Endothelial cell of umbilical vein (primary cell): Measurements from ENCODE around the gene CYTIP. TPM values are rescaled to one million over a fixed set of nuclear protein-coding genes. Genes with fewer than 3 reads are reported as not detected.

Experiments used
- BruUV-seq: library from RNA; stranded (reverse); fragments of 400-500 nt; replicated peaks from 2 replicates; lab custom pipeline; 2021; lab: Mats Ljungman, UMichigan
- CTCF ChIA-PET: fragments of 300-600, 350-600 bp; sonication (Branson Sonifier 250); formaldehyde crosslinking; loops from one replicate; lab custom pipeline; 2021; ENCODE audit warnings: antibody characterized with exemption, inconsistent platforms; lab: Charles Lee
- POLR2A ChIA-PET: fragments of 300-600, 350-600 bp; sonication (Branson Sonifier 250); formaldehyde crosslinking; loops from one replicate; lab custom pipeline; 2021; ENCODE audit warnings: antibody characterized with exemption, inconsistent platforms; lab: Charles Lee
- DNase-seq: peaks from one replicate; pipeline ENCODE4 v3.0.0-alpha.2; 2011; ENCODE audit warnings: low read depth, low spot score
- FAIRE-seq: peaks from 2 replicates; lab custom pipeline; 2011; peaks lifted over from hg19 to GRCh38; lab: Jason Lieb, UNC
- H2AFZ ChIP-seq: 2 replicates; pipeline ENCODE4 v1.6.0; 2012; ENCODE audit warnings: low read depth, low read length, control low read depth, inconsistent platforms
- H3K27ac ChIP-seq: 2 replicates; pipeline ENCODE4 v1.5.1; 2011; ENCODE audit warnings: low read depth, mild to moderate bottlenecking, control low read depth, low read length, moderate library complexity; ENCODE audit not compliant: insufficient read depth
- H3K27me3 ChIP-seq, 2 experiments: 2 replicates each; pipeline versions ENCODE4 v1.6.0 to v1.6.1; 2011; ENCODE audit warnings: low read length in 2 of 2, mixed read lengths in 1 of 2; ENCODE audit not compliant: control insufficient read depth in 2 of 2, insufficient read depth in 2 of 2
- H3K36me3 ChIP-seq, 2 experiments: 2 replicates in 1 of 2; 3 replicates in 1 of 2; pipeline ENCODE4 v1.5.1; 2011; ENCODE audit warnings: low read length in 2 of 2, mild to moderate bottlenecking in 1 of 2, moderate library complexity in 1 of 2; ENCODE audit not compliant: control insufficient read depth in 2 of 2, insufficient read depth in 2 of 2; ENCODE audit errors: extremely low read depth in 1 of 2
- H3K4me1 ChIP-seq: 3 replicates; pipeline ENCODE4 v1.5.1; 2011; ENCODE audit warnings: mild to moderate bottlenecking, low read length; ENCODE audit not compliant: control insufficient read depth, insufficient read depth; ENCODE audit errors: extremely low read depth
- H3K4me2 ChIP-seq: 2 replicates; pipeline ENCODE4 v1.6.1; 2011; ENCODE audit warnings: low read length, control low read depth, mixed read lengths; ENCODE audit not compliant: insufficient read depth
- H3K4me3 ChIP-seq, 3 experiments: fragments of 200-600 bp in 1 of 3; sonication (generic), shearing (Covaris generic) in 1 of 3; replicated peaks in 1 of 3; 2 replicates each; pipeline ENCODE4 v1.5.1; 2011 to 2016; ENCODE audit warnings: control low read depth in 3 of 3, low read length in 3 of 3, mild to moderate bottlenecking in 2 of 3, inconsistent platforms in 1 of 3, low read depth in 1 of 3, moderate library complexity in 1 of 3; ENCODE audit not compliant: insufficient read depth in 1 of 3
- H3K79me2 ChIP-seq: 2 replicates; pipeline ENCODE4 v1.6.0; 2012; ENCODE audit warnings: low read length, inconsistent platforms; ENCODE audit not compliant: control insufficient read depth, insufficient read depth
- H3K9ac ChIP-seq: replicated peaks from 2 replicates; pipeline ENCODE3; 2011; ENCODE audit warnings: low read length, control low read depth; ENCODE audit not compliant: insufficient read depth; ENCODE audit errors: extremely low read depth
- H3K9me1 ChIP-seq: replicated peaks from 3 replicates; pipeline ENCODE4 v1.6.0; 2011; ENCODE audit warnings: mild to moderate bottlenecking, low read length; ENCODE audit not compliant: control insufficient read depth, insufficient read depth; ENCODE audit errors: extremely low read depth
- H3K9me3 ChIP-seq: replicated peaks from 2 replicates; pipeline ENCODE4 v1.5.1; 2012; ENCODE audit warnings: low read length, inconsistent platforms; ENCODE audit not compliant: control insufficient read depth, insufficient read depth
- H4K20me1 ChIP-seq: replicated peaks from 2 replicates; pipeline ENCODE3; 2011; ENCODE audit warnings: mild to moderate bottlenecking, low read length; ENCODE audit not compliant: control insufficient read depth, insufficient read depth; ENCODE audit errors: extremely low read depth
- CTCF ChIP-seq, 2 donors: IDR thresholded peaks; 1 replicate in 1 of 2; 2 replicates in 1 of 2; pipeline ENCODE4 v1.5.1; 2011; ENCODE audit warnings: low read length in 2 of 2, mild to moderate bottlenecking in 2 of 2, moderate library complexity in 2 of 2, control low read depth in 1 of 2, inconsistent platforms in 1 of 2, low read depth in 1 of 2; ENCODE audit not compliant: insufficient read depth in 1 of 2; ENCODE audit errors: extremely low read depth in 1 of 2
- EZH2 ChIP-seq: IDR thresholded peaks from 2 replicates; pipeline ENCODE4 v1.6.1; 2012; ENCODE audit warnings: borderline replicate concordance, low read depth, mild to moderate bottlenecking, moderate library complexity, low read length, inconsistent platforms; ENCODE audit not compliant: severe bottlenecking
- FOS ChIP-seq: IDR thresholded peaks from 2 replicates; pipeline ENCODE4 v1.6.1; 2011; ENCODE audit warnings: mild to moderate bottlenecking, low read length, moderate library complexity, borderline replicate concordance; ENCODE audit not compliant: insufficient read depth
- GATA2 ChIP-seq: IDR thresholded peaks from 2 replicates; pipeline ENCODE4 v1.7.0; 2011; ENCODE audit warnings: low read depth, mild to moderate bottlenecking, moderate library complexity, mixed read lengths, low read length; ENCODE audit not compliant: insufficient read length, insufficient read depth
- JUN ChIP-seq: IDR thresholded peaks from 2 replicates; pipeline ENCODE4 v1.6.1; 2011; ENCODE audit warnings: borderline replicate concordance, low read depth; ENCODE audit not compliant: insufficient read length, insufficient read depth
- MAX ChIP-seq: IDR thresholded peaks from 2 replicates; pipeline ENCODE4 v1.6.1; 2011; ENCODE audit not compliant: insufficient read depth, insufficient read length
- MYC ChIP-seq: IDR thresholded peaks from one replicate; pipeline ENCODE4 v1.6.1; 2011; ENCODE audit warnings: mild to moderate bottlenecking, low read depth, low read length
- POLR2A ChIP-seq: IDR thresholded peaks from 2 replicates; pipeline ENCODE4 v1.6.1; 2012; ENCODE audit warnings: low read depth, mild to moderate bottlenecking, control low read depth, low read length
- POLR2AphosphoS5 ChIP-seq: IDR thresholded peaks from 2 replicates; pipeline ENCODE4 v1.6.1; 2012; ENCODE audit warnings: low read depth, mild to moderate bottlenecking, control low read depth, low read length, moderate library complexity; ENCODE audit not compliant: insufficient read depth
- dilution Hi-C: fragments of 300-500 bp; cut with MboI; formaldehyde crosslinking; loops from one replicate; pipeline ENCODE4 v1.15.0; 2019; ENCODE audit warnings: low sequenced_read_pairs; ENCODE audit not compliant: extremely low pct_ligation_motif_present
- intact Hi-C: fragments of 100-400 bp; cut with micrococcal nuclease; formaldehyde crosslinking; loops from one replicate; pipeline ENCODE4 v1.10.0; 2022
- polyA plus RNA-seq, 4 experiments: library from polyadenylated mRNA; depleted of rRNA in 3 of 4; stranded (reverse) in 3 of 4; unstranded in 1 of 4; fragments of >200 nt; gene quantifications; 2 replicates each; pipeline versions ENCODE4 v1.2.1 to v1.2.3, GENCODE V29; 2011 to 2012; ENCODE audit warnings: missing spikeins in 1 of 4
- total RNA-seq: library from RNA; stranded (reverse); gene quantifications from 2 replicates; pipeline ENCODE4 v1.2.3, GENCODE V29; 2021

CYTIP gene
- total and polyA plus RNA-seq, 2 donors (not counting 3 experiments of a cell fraction or from before 2014, with no cell fraction given) = not detected

DNA sequence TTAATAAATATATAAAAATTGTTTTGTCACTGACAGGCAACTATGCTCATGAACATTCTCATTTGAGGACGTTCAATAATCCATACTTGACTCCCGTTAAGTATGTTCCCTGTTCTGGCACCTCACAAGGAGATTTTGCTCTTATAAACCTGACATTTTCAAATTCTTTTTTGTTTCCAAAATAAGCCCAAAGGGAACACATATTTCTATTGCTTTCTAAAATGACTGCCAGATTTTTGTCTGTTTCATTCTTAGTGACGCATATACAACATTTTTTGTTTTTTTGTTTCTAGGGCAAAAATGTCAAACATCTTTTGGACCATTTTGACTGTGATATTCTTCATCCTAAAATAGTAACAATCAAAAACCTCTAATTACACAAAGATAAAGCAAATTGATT lies 50.5 kb downstream of the CYTIP start:
- POLR2A ChIA-PET = no interaction called here
- Histone ChIP-seq H2AFZ (no peak overlapping the region), H3K79me2 (no peaks in the 10 kb centered on the region), H3K9me1 (no peaks in the 10 kb centered on the region), H3K9ac (no peak overlapping the region), H4K20me1 (no peaks in the 10 kb centered on the region), H3K9me3 (no peaks in the 10 kb centered on the region), H3K4me2 (no peak overlapping the region), H3K4me1 (no peaks in the 10 kb centered on the region), H3K36me3 (no peaks in the 10 kb centered on the region), H3K27ac (no peak overlapping the region), H3K4me3 (no peak overlapping the region), H3K27me3 (no peaks in the 10 kb centered on the region)
- BruUV-seq = no TSS peak
- dilution Hi-C loops (no loop called here), intact Hi-C loops (no loop called here)
- FAIRE-seq = no peak
- no peak for DNase-seq
- TF ChIP-seq MYC (no peak), POLR2AphosphoS5 (no peak), GATA2 (no peak), JUN (no peak), CTCF (IDR thresholded peaks at IDR 0.05; ENCODE audit: extremely low read depth in 1 of 2, insufficient read depth in 1 of 2, low read depth in 1 of 2, low read length in 2 of 2) (no peak), POLR2A (no peak), FOS (no peak), MAX (no peak), EZH2 (no peak)
- CTCF ChIA-PET = no interaction called here
